Cortex of kidney (tissue), 1 donor: Measurements from ENCODE around the gene POR.
A peak's percentile ranks its signal among the peaks of the same experiment; 100 is the strongest.
"Not testable (repeated sequence)": the region's sequence is repeated elsewhere in the genome, so short reads cannot be mapped to it uniquely, and the experiment has no call there.

Source experiments
- DNase-seq: peaks from one replicate; lab custom pipeline; 2025; lab: John Stamatoyannopoulos, UW

The POR gene

GRCh38 chr7:75992083-75992755, 77.3 kb downstream of the POR start:
- DNase-seq = no peak

DNA sequence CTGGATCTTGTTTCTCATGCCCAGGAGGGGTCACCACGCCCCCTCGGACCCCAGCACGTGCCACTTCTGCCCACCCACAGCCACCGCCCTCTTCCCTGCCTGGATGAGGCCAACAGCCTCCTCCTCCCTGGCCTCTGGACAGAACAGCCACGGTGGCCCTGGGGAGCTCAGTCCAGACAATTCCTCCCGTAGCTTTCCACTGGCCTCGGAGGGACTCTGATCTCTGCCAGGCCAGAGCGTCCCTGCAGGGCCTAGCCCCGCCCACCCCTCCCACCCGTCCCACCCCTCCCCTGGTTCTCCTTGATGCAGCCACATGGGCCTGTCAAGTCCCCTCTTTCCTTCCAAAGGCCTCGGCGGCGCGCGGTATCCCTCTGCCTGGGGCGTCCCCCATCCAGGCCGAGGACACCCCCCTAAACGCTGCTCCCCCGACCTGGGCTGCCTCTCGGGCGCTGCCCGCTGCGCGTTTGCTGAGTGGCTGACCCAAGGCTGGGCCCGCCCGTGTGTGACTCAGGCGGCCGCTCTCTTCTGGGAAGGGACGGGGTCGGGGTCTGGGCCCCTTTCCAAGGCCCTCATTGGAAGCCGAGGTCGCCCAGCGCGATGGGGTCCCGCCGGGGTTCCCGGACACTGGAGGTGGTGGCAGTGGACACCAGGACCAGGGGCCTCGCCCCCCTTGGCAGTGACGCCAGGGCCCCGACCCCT, 78.9 kb downstream of the POR start:
- no peak for DNase-seq

GRCh38 chr7:75994388-75995051, 79.6 kb downstream of the POR start, which contains the start of gene TMEM120A:
Gene TMEM120A (minus strand): TSS chr7:75994595. CDS start chr7:75994570, 25 bp downstream.
- DNase-seq = peak; percentile 61

- no peak for DNase-seq
These were observed 80.1 kb downstream of the POR start for GRCh38 chr7:75995052-75995471.

DNA sequence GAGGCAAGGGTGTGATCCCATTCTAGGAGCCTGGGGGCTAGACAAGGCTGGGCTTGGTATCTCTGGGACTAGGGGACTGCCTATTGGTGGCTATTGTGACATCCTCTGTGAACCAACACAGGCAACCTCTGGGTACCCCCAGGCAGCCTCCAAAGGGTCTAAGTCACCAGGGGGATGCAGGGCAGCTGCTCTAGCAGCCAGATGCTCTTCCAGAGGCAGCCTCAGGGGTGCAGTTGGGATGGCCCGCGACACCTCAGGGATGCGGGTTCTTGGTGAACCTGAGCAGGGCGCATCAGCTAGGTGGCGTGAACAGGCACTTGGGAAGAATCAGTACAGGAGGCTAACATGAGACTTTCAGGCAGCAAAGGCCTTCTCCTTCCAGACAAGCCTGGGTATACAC, 81.0 kb downstream of the POR start:
- no peak for DNase-seq

- no peak for DNase-seq
These were observed 81.5 kb downstream of the POR start for GRCh38 chr7:75996476-75996875.

- no peak for DNase-seq
These were observed 83.1 kb downstream of the POR start for GRCh38 chr7:75998038-75998437.

DNA sequence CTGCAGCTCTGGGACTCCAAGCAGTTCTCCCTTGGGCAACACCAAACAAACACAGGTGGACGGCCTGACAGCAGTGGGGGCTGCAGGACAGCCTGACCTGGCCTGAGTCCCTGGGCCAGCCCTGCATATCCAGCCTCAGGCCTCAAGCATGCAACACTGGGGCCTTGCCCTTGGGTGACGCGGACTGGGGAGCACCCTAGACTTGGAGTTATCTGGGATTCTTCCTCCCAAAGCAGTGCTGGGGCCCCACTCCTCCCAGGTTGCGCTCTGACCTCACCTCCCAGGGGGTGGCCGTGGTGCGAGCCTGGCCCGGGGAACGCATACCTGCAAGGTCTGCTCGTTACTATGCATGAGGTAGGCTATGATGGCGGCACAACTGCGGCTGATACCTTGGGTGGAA, 85.6 kb downstream of the POR start:
- DNase-seq = no peak

- no peak for DNase-seq
These were observed 87.2 kb downstream of the POR start for GRCh38 chr7:76002139-76002538.

DNA sequence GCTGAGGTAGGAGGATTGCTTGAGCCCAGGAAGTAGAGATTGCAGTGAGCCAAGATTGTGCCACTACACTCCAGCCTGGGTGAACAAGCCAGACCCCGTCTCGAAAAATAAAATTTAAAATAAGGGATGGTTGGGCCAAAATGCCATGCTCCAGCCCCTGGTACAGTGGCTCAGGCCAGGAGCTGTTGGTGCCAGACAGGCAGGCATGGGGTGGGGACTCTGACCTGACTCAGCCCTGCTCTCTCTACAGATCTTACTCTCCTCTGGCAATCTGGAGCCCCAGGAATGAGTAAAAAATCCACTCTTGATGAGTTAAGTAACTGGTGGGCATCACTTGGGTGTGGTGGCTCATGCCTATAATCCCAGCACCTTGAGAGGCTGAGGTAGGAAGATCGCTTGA, 87.9 kb downstream of the POR start:
- no peak for DNase-seq

GRCh38 chr7:76003351-76003750, 88.4 kb downstream of the POR start:
- no peak for DNase-seq

GRCh38 chr7:76005004-76005403, 90.0 kb downstream of the POR start:
- DNase-seq = not testable (repeated sequence)

DNA sequence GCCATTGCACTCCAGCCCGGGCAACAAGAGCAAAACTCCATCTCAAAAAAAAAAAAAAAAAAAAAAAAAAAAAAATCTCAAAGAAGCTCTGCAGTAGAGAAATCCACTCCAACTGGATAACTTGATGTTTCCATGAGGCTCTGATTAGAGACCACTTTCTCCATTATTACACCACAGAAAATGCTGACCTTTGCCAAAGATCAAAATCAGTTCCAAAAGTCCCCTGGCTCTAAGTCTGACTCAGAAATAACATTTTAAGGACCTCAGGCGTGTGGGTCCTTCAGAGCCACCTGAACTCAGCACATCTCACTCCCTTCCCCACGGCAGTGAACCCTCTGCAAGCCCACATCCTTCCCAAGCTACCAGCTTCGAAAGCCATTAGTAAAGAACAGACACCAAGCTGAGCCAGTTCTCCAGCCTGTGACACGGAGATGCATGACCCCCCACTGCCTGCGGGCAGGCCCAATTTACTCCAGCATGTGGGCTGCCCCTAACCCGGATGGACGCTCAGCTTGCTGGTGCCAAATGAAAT, 93.3 kb downstream of the POR start:
- no peak for DNase-seq

DNA sequence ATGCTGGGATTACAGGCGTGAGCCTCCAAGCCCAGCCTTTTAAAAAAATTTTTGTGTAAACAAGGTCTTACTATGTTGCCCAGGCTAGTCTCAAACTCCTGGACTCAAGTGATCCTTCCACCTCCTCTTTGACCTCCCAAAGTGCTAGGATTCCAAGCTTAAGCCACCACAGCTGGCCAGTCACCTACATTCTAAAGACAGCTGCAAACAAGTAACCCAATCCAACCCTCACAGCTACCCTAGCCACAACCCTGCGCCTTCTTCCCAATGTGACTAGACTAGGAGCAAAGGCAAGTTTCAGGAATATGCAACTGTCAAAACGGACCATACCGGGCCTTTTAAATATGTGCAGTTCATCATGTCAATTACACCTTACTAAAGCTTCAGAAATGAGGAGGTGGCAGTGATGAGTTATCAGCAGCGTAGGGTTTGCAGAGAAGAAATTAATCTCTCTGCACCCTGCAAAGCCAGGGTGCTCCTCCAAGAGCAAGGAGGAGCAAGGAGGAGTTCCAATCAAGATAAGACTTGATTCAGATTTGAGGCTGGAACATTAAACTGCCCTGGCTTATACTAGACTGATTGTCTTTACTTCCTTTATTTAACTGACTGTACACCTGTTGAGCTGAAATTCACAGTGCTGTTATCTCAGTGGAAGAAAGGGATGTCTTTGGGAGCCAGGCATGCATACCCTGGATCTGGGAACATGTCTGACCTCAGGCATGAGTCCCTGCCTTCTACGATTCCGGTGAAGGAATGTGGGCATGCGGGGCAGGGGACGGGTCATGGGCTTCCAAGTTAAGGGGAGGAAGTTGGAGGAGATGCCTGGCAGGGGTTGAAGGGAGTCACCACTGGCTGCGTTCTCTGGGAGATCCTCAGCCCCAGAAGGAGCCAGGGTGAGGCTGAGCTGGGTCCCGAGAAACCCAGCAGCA, 95.0 kb downstream of the POR start:
- DNase-seq = no peak

- DNase-seq = no peak
These were observed 96.5 kb downstream of the POR start for GRCh38 chr7:76011442-76011861.

GRCh38 chr7:76016191-76016947, 101.4 kb downstream of the POR start:
- DNase-seq = no peak

- not testable (repeated sequence) for DNase-seq
These were observed 103.6 kb downstream of the POR start for GRCh38 chr7:76018520-76018919.

DNA sequence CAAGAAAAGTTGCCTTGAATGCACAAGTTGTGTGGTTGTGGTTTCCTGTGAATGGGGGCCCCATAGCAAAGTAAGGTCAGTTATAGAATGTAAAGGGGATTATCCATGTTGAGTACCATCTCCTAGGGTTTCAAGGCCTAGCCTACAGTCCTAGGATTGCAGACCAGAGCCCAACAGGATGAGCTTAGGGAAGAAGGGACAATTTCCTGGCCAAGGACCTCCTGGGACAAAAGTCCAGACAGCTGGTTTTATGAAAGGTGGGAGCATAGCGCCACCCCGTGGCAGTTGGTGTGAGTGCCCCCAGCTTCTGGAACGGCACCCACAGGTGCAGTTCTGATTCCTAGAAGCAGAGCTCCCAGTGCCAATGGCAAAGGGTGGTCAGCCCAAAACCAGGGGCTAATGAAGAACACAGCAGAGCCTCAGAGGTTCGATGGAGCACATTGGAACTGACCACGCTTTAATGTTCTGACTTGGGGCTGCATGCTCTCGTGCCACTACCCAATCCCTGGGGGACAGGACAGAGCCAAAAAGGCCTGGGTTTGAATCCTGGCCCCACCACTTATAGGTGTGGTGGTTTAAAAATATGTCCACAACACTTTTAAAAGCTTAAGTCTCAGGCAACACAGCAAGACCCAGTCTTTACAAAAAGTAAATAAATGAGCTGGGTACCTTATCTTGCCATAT, 105.2 kb downstream of the POR start:
- no peak for DNase-seq

- DNase-seq = no peak
These were observed 107.2 kb downstream of the POR start for GRCh38 chr7:76022026-76022780.

GRCh38 chr7:76023002-76023401, 108.0 kb downstream of the POR start:
- DNase-seq = no peak
